ENCODE data around the gene FCHSD2.

The FCHSD2 gene

DNA sequence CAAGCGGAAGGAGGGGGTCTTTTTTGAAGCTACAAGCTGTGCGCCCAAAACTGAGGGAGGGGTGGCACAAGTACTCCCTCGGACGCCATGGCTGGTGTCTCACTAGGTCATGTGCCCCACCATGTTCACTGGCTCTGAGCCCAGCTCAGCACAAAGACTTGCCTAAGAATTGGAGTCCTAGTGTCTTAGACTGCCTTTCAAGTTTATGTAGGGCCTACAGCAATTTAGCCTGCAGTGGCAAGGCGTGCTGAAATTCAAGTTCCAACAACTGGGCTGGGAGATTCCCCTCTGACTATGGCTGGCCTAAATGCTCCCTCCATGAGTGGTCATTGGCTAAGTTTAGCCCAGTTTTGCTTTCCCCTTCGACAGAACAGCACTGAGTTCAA lies 27.3 kb downstream of the FCHSD2 start:
- no peak overlapping the region for H3K4me3 ChIP-seq (ENCODE audit: low read depth, low read length)
- no peak for DNase-seq (ENCODE audit: low read depth)
- TF ChIP-seq, protein P1, sequence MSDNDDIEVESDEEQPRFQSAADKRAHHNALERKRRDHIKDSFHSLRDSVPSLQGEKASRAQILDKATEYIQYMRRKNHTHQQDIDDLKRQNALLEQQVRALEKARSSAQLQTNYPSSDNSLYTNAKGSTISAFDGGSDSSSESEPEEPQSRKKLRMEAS (IDR thresholded peaks at IDR 0.05; ENCODE audit: low read depth, low read length) = no peak
- TF ChIP-seq MYC (IDR thresholded peaks at IDR 0.05; ENCODE audit: low read depth, low read length) (no peak), POLR2A (IDR thresholded peaks at IDR 0.05; ENCODE audit: extremely low read depth, insufficient read length) (no peak)
- TF ChIP-seq, protein P2, sequence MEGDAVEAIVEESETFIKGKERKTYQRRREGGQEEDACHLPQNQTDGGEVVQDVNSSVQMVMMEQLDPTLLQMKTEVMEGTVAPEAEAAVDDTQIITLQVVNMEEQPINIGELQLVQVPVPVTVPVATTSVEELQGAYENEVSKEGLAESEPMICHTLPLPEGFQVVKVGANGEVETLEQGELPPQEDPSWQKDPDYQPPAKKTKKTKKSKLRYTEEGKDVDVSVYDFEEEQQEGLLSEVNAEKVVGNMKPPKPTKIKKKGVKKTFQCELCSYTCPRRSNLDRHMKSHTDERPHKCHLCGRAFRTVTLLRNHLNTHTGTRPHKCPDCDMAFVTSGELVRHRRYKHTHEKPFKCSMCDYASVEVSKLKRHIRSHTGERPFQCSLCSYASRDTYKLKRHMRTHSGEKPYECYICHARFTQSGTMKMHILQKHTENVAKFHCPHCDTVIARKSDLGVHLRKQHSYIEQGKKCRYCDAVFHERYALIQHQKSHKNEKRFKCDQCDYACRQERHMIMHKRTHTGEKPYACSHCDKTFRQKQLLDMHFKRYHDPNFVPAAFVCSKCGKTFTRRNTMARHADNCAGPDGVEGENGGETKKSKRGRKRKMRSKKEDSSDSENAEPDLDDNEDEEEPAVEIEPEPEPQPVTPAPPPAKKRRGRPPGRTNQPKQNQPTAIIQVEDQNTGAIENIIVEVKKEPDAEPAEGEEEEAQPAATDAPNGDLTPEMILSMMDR (IDR thresholded peaks at IDR 0.05; ENCODE audit: low read depth, low read length) = no peak

DNA sequence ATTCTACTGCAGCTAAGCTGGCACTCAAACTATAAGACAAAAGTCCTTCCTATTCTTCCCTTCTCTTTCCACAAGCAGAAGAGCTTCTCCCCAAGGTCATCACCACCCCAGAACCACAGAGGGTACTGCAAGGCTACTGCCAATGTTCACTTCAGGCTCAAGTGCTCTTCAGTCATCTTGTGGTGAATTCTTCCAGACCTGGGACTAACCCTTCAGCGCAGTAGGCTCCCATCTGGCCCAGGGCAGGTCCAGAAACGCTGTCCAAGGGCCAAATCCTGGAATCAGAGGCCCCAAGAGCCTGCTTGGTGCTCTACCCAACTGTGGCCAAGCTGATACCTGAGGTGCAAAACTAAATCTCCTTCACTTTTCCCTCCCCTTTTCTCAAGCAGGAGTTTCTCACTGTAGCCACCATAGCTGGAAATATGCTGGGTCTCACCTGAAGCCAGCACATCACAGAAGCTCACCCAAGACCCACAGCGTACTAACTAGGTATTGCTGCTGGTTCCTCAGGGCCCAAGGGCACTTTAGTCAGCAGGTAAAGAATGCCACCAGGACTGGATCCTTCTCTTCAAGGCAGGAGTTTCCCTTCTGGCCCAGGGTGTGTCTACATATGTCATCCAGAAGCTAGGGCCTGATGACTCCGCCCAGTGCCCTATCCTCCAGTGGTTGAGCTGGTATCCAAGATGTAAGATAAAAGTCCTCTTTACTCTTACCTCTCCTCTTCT lies 27.8 kb downstream of the FCHSD2 start:
- H3K4me3 ChIP-seq (ENCODE audit: low read depth, low read length) = no peak overlapping the region
- TF ChIP-seq, protein P1 (IDR thresholded peaks at IDR 0.05; ENCODE audit: low read depth, low read length) = no peak
- TF ChIP-seq, protein P2 (IDR thresholded peaks at IDR 0.05; ENCODE audit: low read depth, low read length) = no peak
- TF ChIP-seq MYC (IDR thresholded peaks at IDR 0.05; ENCODE audit: low read depth, low read length) = no peak
- TF ChIP-seq POLR2A (IDR thresholded peaks at IDR 0.05; ENCODE audit: extremely low read depth, insufficient read length) = no peak
- no peak for DNase-seq (ENCODE audit: low read depth)

DNA sequence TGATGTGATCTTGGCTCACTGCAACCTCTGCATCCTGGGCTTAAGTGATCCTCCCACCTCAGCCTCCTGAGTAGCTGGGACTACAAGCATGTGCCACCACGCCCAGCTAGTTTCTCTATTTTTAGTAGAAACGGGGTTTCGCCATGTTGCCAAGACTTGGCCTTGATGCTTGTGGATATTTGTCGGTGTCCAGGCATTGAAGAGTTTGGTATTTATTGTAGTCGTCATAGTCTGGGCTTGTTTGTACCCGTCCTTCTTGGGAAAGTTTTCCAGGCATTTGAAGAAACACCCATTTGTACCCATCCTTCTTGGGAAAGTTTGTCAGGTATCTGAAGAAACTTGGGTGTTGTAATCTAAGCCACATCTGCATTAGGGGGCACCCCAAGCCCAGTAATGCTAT lies 28.7 kb downstream of the FCHSD2 start:
- no peak for TF ChIP-seq MYC (IDR thresholded peaks at IDR 0.05; ENCODE audit: low read depth, low read length)
- TF ChIP-seq, protein P2 (IDR thresholded peaks at IDR 0.05; ENCODE audit: low read depth, low read length) = no peak
- no peak for TF ChIP-seq POLR2A (IDR thresholded peaks at IDR 0.05; ENCODE audit: extremely low read depth, insufficient read length)
- TF ChIP-seq, protein P1 (IDR thresholded peaks at IDR 0.05; ENCODE audit: low read depth, low read length) = no peak
- no peak for DNase-seq (ENCODE audit: low read depth)
- H3K4me3 ChIP-seq (ENCODE audit: low read depth, low read length) = no peak overlapping the region

DNA sequence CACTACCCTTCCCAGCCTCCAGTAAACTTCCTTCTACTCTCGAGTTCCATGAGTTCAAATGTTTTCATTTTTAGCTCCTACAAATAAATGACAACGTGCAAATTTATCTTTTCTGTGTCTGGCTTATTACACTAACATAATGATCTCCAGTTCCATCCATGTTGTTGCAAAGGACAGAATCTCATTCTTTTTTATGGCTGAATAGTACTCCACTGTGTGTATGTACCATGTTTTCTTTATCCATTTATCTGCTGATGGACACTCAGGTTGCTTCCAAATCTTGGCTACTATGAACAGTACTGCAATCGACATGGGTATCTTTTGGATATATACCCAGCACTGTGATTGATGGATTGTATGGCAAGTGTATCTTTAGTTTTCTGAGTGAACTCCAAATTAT lies 34.5 kb downstream of the FCHSD2 start:
- no peak for TF ChIP-seq MYC (IDR thresholded peaks at IDR 0.05; ENCODE audit: low read depth, low read length)
- no peak for TF ChIP-seq POLR2A (IDR thresholded peaks at IDR 0.05; ENCODE audit: extremely low read depth, insufficient read length)
- TF ChIP-seq, protein P1 (IDR thresholded peaks at IDR 0.05; ENCODE audit: low read depth, low read length) = no peak
- TF ChIP-seq, protein P2 (IDR thresholded peaks at IDR 0.05; ENCODE audit: low read depth, low read length) = no peak
- DNase-seq (ENCODE audit: low read depth) = no peak
- no peak overlapping the region for H3K4me3 ChIP-seq (ENCODE audit: low read depth, low read length)

DNA sequence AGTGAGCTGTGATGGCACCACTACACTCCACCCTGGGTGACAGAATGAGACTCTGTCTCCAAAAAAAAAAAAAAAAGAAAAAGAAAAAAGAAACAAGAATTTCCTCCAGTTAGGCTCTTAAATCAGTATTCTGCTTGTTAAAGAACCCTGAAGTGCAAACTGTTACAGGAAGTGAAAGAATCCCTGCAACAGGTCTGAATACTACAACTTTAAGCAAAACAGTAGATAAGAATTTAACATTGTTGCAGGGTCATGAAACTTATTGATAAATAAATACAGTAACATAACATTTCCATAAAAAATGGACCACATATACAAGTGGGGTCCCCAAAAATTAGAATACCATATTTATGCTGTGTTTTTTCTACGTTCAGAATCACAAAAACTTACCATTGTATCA lies 35.8 kb downstream of the FCHSD2 start:
- no peak for DNase-seq (ENCODE audit: low read depth)
- no peak for TF ChIP-seq MYC (IDR thresholded peaks at IDR 0.05; ENCODE audit: low read depth, low read length)
- TF ChIP-seq, protein P2 (IDR thresholded peaks at IDR 0.05; ENCODE audit: low read depth, low read length) = no peak
- TF ChIP-seq, protein P1 (IDR thresholded peaks at IDR 0.05; ENCODE audit: low read depth, low read length) = no peak
- no peak for TF ChIP-seq POLR2A (IDR thresholded peaks at IDR 0.05; ENCODE audit: extremely low read depth, insufficient read length)
- H3K4me3 ChIP-seq (ENCODE audit: low read depth, low read length) = no peak overlapping the region

Data from NB4 (cell line).